GM18517 (cell line): Measurements from ENCODE around the gene SCAMP3.
"Not testable (repeated sequence)": the region's sequence is repeated elsewhere in the genome, so short reads cannot be mapped to it uniquely, and the experiment has no call there.

Experiments
- ATAC-seq: cut with Tn5 transposase; IDR thresholded peaks from one replicate; pipeline ENCODE4 v1.9.1; 2021; ENCODE audit warnings: mild to moderate bottlenecking, moderate library complexity; ENCODE audit not compliant: unreplicated experiment

Gene SCAMP3

GRCh38 chr1:155255243-155256007, 6.7 kb downstream of the SCAMP3 start, which contains the start of gene ENTREP3:
TSS of gene ENTREP3 (minus strand) at chr1:155255483. CDS start at chr1:155254877, 606 bp downstream.
- ATAC-seq: no peak

GRCh38 chr1:155254714-155255242, 7.4 kb downstream of the SCAMP3 start:
- no peak for ATAC-seq

- no peak for ATAC-seq
These were observed 7.9 kb downstream of the SCAMP3 start for GRCh38 chr1:155254228-155254713.

- no peak for ATAC-seq
These were observed 8.4 kb downstream of the SCAMP3 start for GRCh38 chr1:155253797-155254196.

- ATAC-seq: no peak
These were observed 9.0 kb downstream of the SCAMP3 start for GRCh38 chr1:155253208-155253607.

- no peak for ATAC-seq
These were observed 10.6 kb downstream of the SCAMP3 start for GRCh38 chr1:155251566-155251965.

GRCh38 chr1:155250633-155251449, 11.3 kb downstream of the SCAMP3 start:
- peak; percentile 75 for ATAC-seq

GRCh38 chr1:155250246-155250632, 11.9 kb downstream of the SCAMP3 start:
- ATAC-seq: peak; percentile 30

GRCh38 chr1:155247667-155248553, 14.2 kb downstream of the SCAMP3 start:
- no peak for ATAC-seq

GRCh38 chr1:155246796-155247195, 15.4 kb downstream of the SCAMP3 start:
- not testable (repeated sequence) for ATAC-seq

GRCh38 chr1:155245163-155245524, 17.0 kb downstream of the SCAMP3 start:
- ATAC-seq: no peak

GRCh38 chr1:155244368-155245162, 17.6 kb downstream of the SCAMP3 start:
- peak; percentile 85 for ATAC-seq

- ATAC-seq: no peak
These were observed 19.3 kb downstream of the SCAMP3 start for GRCh38 chr1:155242805-155243358.

GRCh38 chr1:155241841-155242264, 20.3 kb downstream of the SCAMP3 start:
- ATAC-seq: no peak

- ATAC-seq: no peak
These were observed 21.0 kb downstream of the SCAMP3 start for GRCh38 chr1:155241069-155241679.

GRCh38 chr1:155236451-155236850, 25.7 kb downstream of the SCAMP3 start:
- ATAC-seq: no peak

GRCh38 chr1:155235375-155235774, 26.8 kb downstream of the SCAMP3 start:
- ATAC-seq: not testable (repeated sequence)

GRCh38 chr1:155233502-155233901, 28.7 kb downstream of the SCAMP3 start:
- ATAC-seq: not testable (repeated sequence)
